Ovary (tissue), 9 donors: Measurements from ENCODE around the gene FRMD3. TPM values are rescaled to one million over a fixed set of nuclear protein-coding genes. Genes with fewer than 3 reads are reported as not detected.

Source experiments
- DNase-seq, 5 donors: peaks; one replicate each; pipeline ENCODE4 v3.0.0-alpha.2; 2019 to 2020
- H3K27ac ChIP-seq, 2 donors: fragments of 200-600 bp; one replicate each; pipeline versions ENCODE4 v1.5.1 to v1.8.0; 2019 to 2022
- H3K27me3 ChIP-seq: fragments of 200-600 bp; one replicate; pipeline ENCODE4 v1.8.0; 2022
- H3K36me3 ChIP-seq: fragments of 200-600 bp; sonication (generic); one replicate; pipeline ENCODE4 v1.5.1; 2019
- H3K4me1 ChIP-seq: one replicate; pipeline ENCODE4 v1.8.1; 2013; ENCODE audit warnings: mild to moderate bottlenecking, moderate library complexity; ENCODE audit not compliant: insufficient read depth
- H3K4me3 ChIP-seq: fragments of 200-600 bp; sonication (generic); one replicate; pipeline ENCODE4 v1.5.1; 2017
- H3K9me3 ChIP-seq, 2 donors: fragments of 200-600 bp in 1 of 2; sonication (generic) in 1 of 2; one replicate each; pipeline versions ENCODE4 v1.5.1 to v1.8.1; 2013 to 2019; ENCODE audit warnings: mild to moderate bottlenecking in 1 of 2, moderate library complexity in 1 of 2
- EP300 ChIP-seq: sonication (generic); formaldehyde crosslinking; IDR thresholded peaks from one replicate; pipeline ENCODE4 v1.6.1; 2017; ENCODE audit warnings: antibody characterized with exemption
- POLR2A ChIP-seq: fragments of 450-650 bp; IDR thresholded peaks from one replicate; pipeline ENCODE4 v1.6.1; 2017; ENCODE audit warnings: antibody characterized with exemption, mild to moderate bottlenecking, moderate library complexity
- WGBS, 3 donors: extraction: QIAGEN DNeasy Blood & Tissue Kit in 1 of 3; methylation state at CpG; one replicate each; pipeline versions ENCODE4 v1.1.5 to v1.1.7; 2013 to 2017; 5-methylcytosine and 5-hydroxymethylcytosine counted together
- intact Hi-C, 4 donors: fragments of 100-400 bp; cut with DNase I; formaldehyde crosslinking; loops; one replicate each; pipeline versions ENCODE4 v1.11.0 to v1.15.1; 2022 to 2023
- polyA plus RNA-seq, 2 donors: library from polyadenylated mRNA; stranded (reverse); fragments of 200-250 nt in 1 of 2; fragments of 350-450 nt in 1 of 2; fragmentation: Illumina TruSeq in 1 of 2; extraction: RNeasy Lipid Tissue Mini Kit (QIAGEN cat#74804) in 1 of 2; gene quantifications; one replicate each; pipeline ENCODE4 v1.2.3, GENCODE V29; 2013 to 2014
- total RNA-seq, 7 donors: library from RNA; depleted of rRNA in 2 of 7; stranded (reverse); fragments of >200 nt in 2 of 7; fragmentation: NEBNext Ultra II Directional in 3 of 7; extraction: Animal tissue kit (Norgen Biotek cat#: 25700) in 3 of 7; gene quantifications; one replicate each; pipeline versions ENCODE4 v1.1.0 to v1.2.4, GENCODE V29; 2016 to 2023
- TF ChIP-seq, protein P1 (sequence below), 3 donors: fragments of 450-650 bp in 2 of 3; fragments of 200-600 bp in 1 of 3; IDR thresholded peaks; one replicate each; pipeline versions ENCODE4 v1.5.1 to v1.8.0; 2016 to 2022; ENCODE audit warnings: antibody characterized with exemption in 3 of 3, mild to moderate bottlenecking in 1 of 3
- donor health status: DM: no; HTN: no; CAD: no; lungs with moderate emphysema.
- donor health status: DM: no; HTN: no; CAD: no.
- donor health status: Bipolar disorder and iron deficiency.
- donor health status: DM: yes; HTN: yes; CAD: no.
- donor health status: DM: no; HTN: no; CAD: no.
- donor health status: DM: yes; HTN: yes; CAD: no.

Gene FRMD3
- total and polyA plus RNA-seq, 9 donors, result 0.83 to 9.1 (median 4.2) TPM

DNA sequence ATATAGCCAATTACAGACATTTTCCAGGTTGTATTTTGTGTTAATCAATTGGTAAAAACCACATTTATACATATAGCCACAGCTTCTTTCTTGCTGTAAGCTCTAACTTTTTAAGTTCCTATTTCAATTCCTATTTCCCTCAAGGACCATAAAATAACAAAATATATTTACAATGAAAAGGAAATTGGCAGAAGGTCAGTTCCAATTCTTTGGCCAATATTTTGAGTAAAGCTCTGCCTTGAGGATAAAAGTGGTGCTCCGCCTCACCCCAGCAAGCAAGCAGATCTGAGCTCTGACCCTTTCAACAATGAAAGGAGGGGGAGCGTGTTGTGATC lies 271.9 kb downstream of the FRMD3 start:
- Histone ChIP-seq H3K27me3 (no peaks in the 10 kb centered on the region), H3K4me1 (peaks cover 7% of the 10 kb centered on the region), H3K4me3 (no peak overlapping the region), H3K27ac (no peak overlapping the region), H3K9me3 (no peaks in the 10 kb centered on the region), H3K36me3 (no peaks in the 10 kb centered on the region)
- 19 to 29% (median 22%) methylated on average over 2 of the region's 2 CpGs for WGBS, 3 donors
- TF ChIP-seq POLR2A, result no peak
- TF ChIP-seq EP300, result no peak
- TF ChIP-seq, protein P1, sequence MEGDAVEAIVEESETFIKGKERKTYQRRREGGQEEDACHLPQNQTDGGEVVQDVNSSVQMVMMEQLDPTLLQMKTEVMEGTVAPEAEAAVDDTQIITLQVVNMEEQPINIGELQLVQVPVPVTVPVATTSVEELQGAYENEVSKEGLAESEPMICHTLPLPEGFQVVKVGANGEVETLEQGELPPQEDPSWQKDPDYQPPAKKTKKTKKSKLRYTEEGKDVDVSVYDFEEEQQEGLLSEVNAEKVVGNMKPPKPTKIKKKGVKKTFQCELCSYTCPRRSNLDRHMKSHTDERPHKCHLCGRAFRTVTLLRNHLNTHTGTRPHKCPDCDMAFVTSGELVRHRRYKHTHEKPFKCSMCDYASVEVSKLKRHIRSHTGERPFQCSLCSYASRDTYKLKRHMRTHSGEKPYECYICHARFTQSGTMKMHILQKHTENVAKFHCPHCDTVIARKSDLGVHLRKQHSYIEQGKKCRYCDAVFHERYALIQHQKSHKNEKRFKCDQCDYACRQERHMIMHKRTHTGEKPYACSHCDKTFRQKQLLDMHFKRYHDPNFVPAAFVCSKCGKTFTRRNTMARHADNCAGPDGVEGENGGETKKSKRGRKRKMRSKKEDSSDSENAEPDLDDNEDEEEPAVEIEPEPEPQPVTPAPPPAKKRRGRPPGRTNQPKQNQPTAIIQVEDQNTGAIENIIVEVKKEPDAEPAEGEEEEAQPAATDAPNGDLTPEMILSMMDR (IDR thresholded peaks at IDR 0.05), result no peak
- no peak for DNase-seq
- intact Hi-C loops, result no loop called here

- no peaks in the 10 kb centered on the region for H3K27me3 ChIP-seq
- no peak for DNase-seq
- H3K4me3 ChIP-seq, result no peak overlapping the region
- intact Hi-C loops, result no loop called here
- no peaks in the 10 kb centered on the region for H3K36me3 ChIP-seq
- H3K9me3 ChIP-seq, result no peaks in the 10 kb centered on the region
- 86 to 94% (median 92%) methylated on average over 2 of the region's 2 CpGs for WGBS, 3 donors
- H3K4me1 ChIP-seq, result peaks cover 7% of the 10 kb centered on the region
- TF ChIP-seq, protein P1 (IDR thresholded peaks at IDR 0.05), result no peak
- no peak for TF ChIP-seq EP300
- no peak overlapping the region for H3K27ac ChIP-seq
Measured at GRCh38 chr9:83264315-83264714, 273.9 kb downstream of the FRMD3 start.

GRCh38 chr9:83259558-83259957 lies 278.6 kb downstream of the FRMD3 start:
- intact Hi-C loops, result no loop called here
- Histone ChIP-seq H3K27ac (no peak overlapping the region), H3K9me3 (no peaks in the 10 kb centered on the region), H3K36me3 (no peaks in the 10 kb centered on the region), H3K4me1 (no peaks in the 10 kb centered on the region), H3K4me3 (no peak overlapping the region), H3K27me3 (no peaks in the 10 kb centered on the region)
- TF ChIP-seq, protein P1 (IDR thresholded peaks at IDR 0.05), result no peak
- TF ChIP-seq POLR2A (no peak), EP300 (no peak)
- 98 to 100% (median 100%) methylated on average over 1 of the region's 1 CpG for WGBS, 3 donors
- DNase-seq, result no peak

DNA sequence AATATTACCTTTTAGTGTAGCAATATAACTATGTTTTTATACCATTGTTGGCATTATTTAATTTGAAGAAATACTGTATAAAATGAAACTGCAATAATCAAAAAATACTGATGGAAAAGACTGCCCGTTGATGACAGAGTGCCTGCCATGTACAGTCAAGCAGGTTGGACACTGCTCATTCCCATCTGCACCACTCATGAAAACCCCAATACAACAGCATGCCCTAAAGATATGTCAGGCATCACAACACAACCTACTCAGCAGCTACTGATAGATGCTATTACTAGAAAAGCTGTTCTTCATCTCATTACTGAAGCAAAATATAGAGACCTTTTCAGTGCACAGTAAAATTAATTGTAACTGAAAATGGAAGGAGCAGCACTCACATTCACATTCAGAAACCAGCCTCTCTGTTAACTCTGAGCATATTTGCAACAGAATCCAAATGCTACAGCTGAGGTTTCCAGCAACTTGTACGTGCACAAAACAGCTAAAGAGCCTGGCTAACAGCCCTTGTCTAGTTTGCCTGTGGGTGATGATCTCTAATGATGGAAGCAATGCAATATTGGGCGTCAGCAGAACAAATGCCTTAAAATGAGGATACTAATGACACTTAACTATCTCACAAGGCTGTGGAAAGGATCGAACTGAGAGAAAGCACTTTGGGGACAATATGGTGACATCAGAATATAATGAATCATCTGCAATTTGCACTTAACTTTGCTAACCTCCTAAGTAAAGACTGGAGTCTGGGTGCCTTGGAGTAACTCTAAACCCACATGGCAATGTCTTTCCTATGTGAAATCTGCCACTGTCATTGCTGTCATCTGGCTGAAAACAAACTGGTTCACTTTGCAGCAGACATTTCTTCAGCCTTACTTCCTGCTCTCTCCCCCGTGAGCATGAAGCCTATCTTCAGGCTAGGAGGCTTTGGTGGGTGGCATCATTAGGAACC lies 280.0 kb downstream of the FRMD3 start:
- Histone ChIP-seq H3K27me3 (no peaks in the 10 kb centered on the region), H3K36me3 (no peaks in the 10 kb centered on the region), H3K27ac (no peak overlapping the region), H3K4me1 (no peaks in the 10 kb centered on the region), H3K4me3 (no peak overlapping the region), H3K9me3 (no peaks in the 10 kb centered on the region)
- no peak for DNase-seq
- intact Hi-C loops, result no loop called here
- 79 to 80% (median 79%) methylated on average over 5 of the region's 5 CpGs for WGBS, 3 donors
- TF ChIP-seq POLR2A, result no peak
- TF ChIP-seq, protein P1 (IDR thresholded peaks at IDR 0.05), result no peak
- TF ChIP-seq EP300, result no peak
